Motor neuron (in vitro differentiated cells): ENCODE results near the gene SDHAF2. TPM values are rescaled to one million over a fixed set of nuclear protein-coding genes. Genes with fewer than 3 reads are reported as not detected.
A peak's percentile ranks its signal among the peaks of the same experiment; 100 is the strongest.
"Not testable (repeated sequence)": the region's sequence is repeated elsewhere in the genome, so short reads cannot be mapped to it uniquely, and the experiment has no call there.

ENCODE experiments used
- ATAC-seq, 8 experiments: fragments of 200-7000 bp; cut with Tn5 transposase; replicated peaks in 6 of 8; 2 replicates each; pipeline ENCODE4 v1.8.0; 2021; ENCODE audit warnings: mild to moderate bottlenecking in 8 of 8, moderate library complexity in 8 of 8
- H3K27ac ChIP-seq, 2 donors: fragments of 250-450 bp; sonication (Bioruptor Pico); 2 replicates each; pipeline ENCODE4 v1.9.0; 2021; ENCODE audit warnings: antibody characterized with exemption in 2 of 2, mild to moderate bottlenecking in 2 of 2, moderate library complexity in 1 of 2
- H3K4me1 ChIP-seq, 2 donors: fragments of 250-450 bp; sonication (Bioruptor Pico); replicated peaks in 1 of 2; 2 replicates each; pipeline ENCODE4 v1.6.1; 2021; ENCODE audit warnings: antibody characterized with exemption in 2 of 2, mild to moderate bottlenecking in 2 of 2, moderate library complexity in 1 of 2
- H3K4me3 ChIP-seq, 5 donors: fragments of 250-450 bp; sonication (Bioruptor Pico); 2 replicates each; pipeline ENCODE4 v1.9.0; 2021; ENCODE audit warnings: antibody characterized with exemption in 5 of 5, mild to moderate bottlenecking in 5 of 5, moderate library complexity in 4 of 5
- WGBS, 10 experiments: fragments of 450-650 bp; shearing (Covaris generic); methylation state at CpG; one replicate each; pipeline ENCODE4 v1.0.0; 2022; 5-methylcytosine and 5-hydroxymethylcytosine counted together
- in situ Hi-C, 9 experiments: fragments of 400-800 bp; cut with MboI; loops; one replicate each; pipeline ENCODE4 v1.15.0; 2021; ENCODE audit warnings: low sequenced_read_pairs in 9 of 9, low pct_unique_long_range_greater_than_20kb in 2 of 9; ENCODE audit not compliant: unreplicated experiment in 9 of 9
- total RNA-seq, 8 experiments: library from RNA; unstranded; fragments of 300-600 nt; gene quantifications; 2 replicates each; pipeline versions ENCODE4 v1.2.3 to v1.2.4, GENCODE V29; 2022

The SDHAF2 gene
- total RNA-seq, 8 experiments from 2014 or later = 34.3 to 53.9 (median 47.2) TPM

GRCh38 chr11:61472282-61472681, 42.4 kb downstream of the SDHAF2 start:
- no peaks in the 10 kb centered on the region for H3K4me1 ChIP-seq
- in situ Hi-C loops = loop anchor here in 5 of 9 experiments (10.0 to 25.0 kb wide), 3 partner anchors 163 to 265 kb away; no protein-coding TSS in a partner anchor
- peak in 2 of 8 experiments; percentile 39 to 60 for ATAC-seq
- 0 to 100% (median 100%) methylated on average over 1 to 3 of the region's 5 CpGs; no CpG with 5 or more reads in 1 of the 10 experiments for WGBS, 10 experiments
- no peak overlapping the region for H3K4me3 ChIP-seq
- no peak overlapping the region for H3K27ac ChIP-seq

GRCh38 chr11:61472868-61473267, 42.9 kb downstream of the SDHAF2 start:
- Histone ChIP-seq H3K4me3 (no peak overlapping the region), H3K4me1 (peaks cover 0 to 5% of the 10 kb centered on the region in 2 donors), H3K27ac (no peak overlapping the region)
- 50 to 96% (median 81%) methylated on average over 1 to 5 of the region's 5 CpGs; no CpG with 5 or more reads in 1 of the 10 experiments for WGBS, 10 experiments
- in situ Hi-C loops = loop anchor here in 5 of 9 experiments (10.0 to 25.0 kb wide), 3 partner anchors 162 to 264 kb away; no protein-coding TSS in a partner anchor
- no peak for ATAC-seq

- peak in 2 of 8 experiments; percentile 12 to 50 for ATAC-seq
- Histone ChIP-seq H3K4me1 (peaks cover 0 to 7% of the 10 kb centered on the region in 2 donors), H3K27ac (no peak overlapping the region), H3K4me3 (no peak overlapping the region)
- 20 to 100% (median 85%) methylated on average over 1 to 3 of the region's 3 CpGs; no CpG with 5 or more reads in 4 of the 10 experiments for WGBS, 10 experiments
- in situ Hi-C loops = loop anchor here in 5 of 9 experiments (10.0 to 25.0 kb wide), 3 partner anchors 161 to 264 kb away; no protein-coding TSS in a partner anchor
These were observed 43.6 kb downstream of the SDHAF2 start for GRCh38 chr11:61473370-61474012.

- in situ Hi-C loops = loop anchor here in 5 of 9 experiments (10.0 to 25.0 kb wide), 3 partner anchors 161 to 263 kb away; no protein-coding TSS in a partner anchor
- peaks cover 0 to 7% of the 10 kb centered on the region in 2 donors for H3K4me1 ChIP-seq
- no peak overlapping the region for H3K4me3 ChIP-seq
- ATAC-seq = no peak
- no peak overlapping the region for H3K27ac ChIP-seq
- WGBS, 10 experiments = 66 to 100% (median 97%) methylated on average over 1 to 5 of the region's 6 CpGs
These were observed 44.2 kb downstream of the SDHAF2 start for GRCh38 chr11:61474013-61474643.

- Histone ChIP-seq H3K4me1 (peaks cover 2 to 12% of the 10 kb centered on the region in 2 donors), H3K27ac (no peak overlapping the region), H3K4me3 (no peak overlapping the region)
- in situ Hi-C loops = loop anchor here in 4 of 9 experiments (10.0 to 25.0 kb wide), 2 partner anchors 159 to 162 kb away; no protein-coding TSS in a partner anchor
- ATAC-seq = no peak
- 67 to 78% methylated on average over 1 of the region's 1 CpG; no CpG with 5 or more reads in 8 of the 10 experiments for WGBS, 10 experiments
These were observed 45.5 kb downstream of the SDHAF2 start for GRCh38 chr11:61475433-61475832.

GRCh38 chr11:61476371-61476770, 46.4 kb downstream of the SDHAF2 start:
- Histone ChIP-seq H3K27ac (no peak overlapping the region), H3K4me3 (no peak overlapping the region), H3K4me1 (peaks cover 12 to 20% of the 10 kb centered on the region in 2 donors)
- in situ Hi-C loops = loop anchor here in 4 of 9 experiments (10.0 to 25.0 kb wide), 2 partner anchors 158 to 161 kb away; no protein-coding TSS in a partner anchor
- ATAC-seq = no peak
- 0% methylated on average over 1 of the region's 3 CpGs; no CpG with 5 or more reads in 9 of the 10 experiments for WGBS, 10 experiments

GRCh38 chr11:61477126-61477525, 47.2 kb downstream of the SDHAF2 start:
- H3K27ac ChIP-seq = no peak overlapping the region
- H3K4me3 ChIP-seq = no peak overlapping the region
- peaks cover 19 to 28% of the 10 kb centered on the region in 2 donors for H3K4me1 ChIP-seq
- peak in 3 of 8 experiments; percentile 53 to 77 (median 60) for ATAC-seq
- in situ Hi-C loops = loop anchor here in 4 of 9 experiments (10.0 to 25.0 kb wide), 2 partner anchors 158 to 160 kb away; no protein-coding TSS in a partner anchor
- 0 to 83% (median 50%) methylated on average over 2 to 6 of the region's 8 CpGs; no CpG with 5 or more reads in 3 of the 10 experiments for WGBS, 10 experiments

- H3K4me1 ChIP-seq = peaks cover 25 to 34% of the 10 kb centered on the region in 2 donors
- ATAC-seq = peak; percentile 6 to 61 (median 16)
- no peak overlapping the region for H3K4me3 ChIP-seq
- H3K27ac ChIP-seq = no peak overlapping the region
- in situ Hi-C loops = loop anchor here in 4 of 9 experiments (10.0 to 25.0 kb wide), 2 partner anchors 157 to 160 kb away; no protein-coding TSS in a partner anchor
- WGBS, 10 experiments = 0% methylated on average over 1 to 7 of the region's 18 CpGs; no CpG with 5 or more reads in 7 of the 10 experiments
These were observed 47.8 kb downstream of the SDHAF2 start for GRCh38 chr11:61477727-61478148.

- WGBS, 10 experiments = 55 to 100% (median 89%) methylated on average over 2 to 6 of the region's 11 CpGs; no CpG with 5 or more reads in 1 of the 10 experiments
- in situ Hi-C loops = loop anchor here in 4 of 9 experiments (10.0 to 25.0 kb wide), 2 partner anchors 155 to 158 kb away; no protein-coding TSS in a partner anchor
- not testable (repeated sequence) for H3K27ac ChIP-seq, ATAC-seq, H3K4me3 ChIP-seq
- H3K4me1 ChIP-seq = peaks cover 25 to 36% of the 10 kb centered on the region in 2 donors
These were observed 49.6 kb downstream of the SDHAF2 start for GRCh38 chr11:61479360-61480058.

GRCh38 chr11:61480261-61480993, 50.5 kb downstream of the SDHAF2 start:
- H3K4me3 ChIP-seq = no peak overlapping the region
- WGBS, 10 experiments = 25 to 80% (median 73%) methylated on average over 2 to 10 of the region's 15 CpGs; no CpG with 5 or more reads in 1 of the 10 experiments
- H3K4me1 ChIP-seq = peaks cover 25 to 36% of the 10 kb centered on the region in 2 donors

GRCh38 chr11:61480994-61481335, 51.0 kb downstream of the SDHAF2 start:
- H3K27ac ChIP-seq = no peak overlapping the region
- 0 to 20% methylated on average over 1 of the region's 7 CpGs; no CpG with 5 or more reads in 8 of the 10 experiments for WGBS, 10 experiments
- in situ Hi-C loops = loop anchor here in 2 of 9 experiments (25.0 kb wide), 1 partner anchor 156 kb away; no protein-coding TSS in a partner anchor
- H3K4me3 ChIP-seq = no peak overlapping the region
- peaks cover 25 to 36% of the 10 kb centered on the region in 2 donors for H3K4me1 ChIP-seq
- ATAC-seq = peak; percentile 11 to 94 (median 92)

More at GRCh38 chr11:61480261-61480993, 50.5 kb downstream of the SDHAF2 start:
- in situ Hi-C loops = loop anchor here in 2 of 9 experiments (25.0 kb wide), 1 partner anchor 157 kb away; no protein-coding TSS in a partner anchor
- no peak overlapping the region for H3K27ac ChIP-seq
- no peak for ATAC-seq
